Measurements from ENCODE around the gene RNF145.

RNF145 gene

DNA sequence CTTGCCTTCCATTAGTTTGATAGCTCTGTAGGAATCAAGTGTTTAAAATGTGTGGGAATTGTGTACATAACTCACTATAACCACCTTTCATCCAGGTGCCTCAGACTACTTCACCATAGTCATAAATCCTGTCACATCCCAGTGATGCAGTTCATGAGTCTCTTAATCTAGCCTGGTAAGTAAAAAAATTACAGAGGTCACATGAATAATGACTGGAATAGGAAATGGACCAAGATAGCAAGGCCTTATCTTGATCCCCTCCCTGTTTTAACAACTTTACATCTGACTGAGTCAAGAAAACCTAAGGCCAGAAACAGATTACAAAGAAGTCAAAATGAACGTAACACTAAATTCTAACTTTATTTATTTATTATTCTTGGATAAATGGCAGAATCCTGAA, 1.5 kb upstream of the RNF145 start:
- no peak for DNase-seq (ENCODE audit: extremely low read depth, low read depth)
- no peak for TF ChIP-seq CTCF (IDR thresholded peaks at IDR 0.05; ENCODE audit: low read depth, low read length)

GRCh38 chr5:159210210-159210661, 883 bp upstream of the RNF145 start:
- DNase-seq (ENCODE audit: extremely low read depth, low read depth) = no peak
- TF ChIP-seq CTCF (IDR thresholded peaks at IDR 0.05; ENCODE audit: low read depth, low read length) = no peak

DNA sequence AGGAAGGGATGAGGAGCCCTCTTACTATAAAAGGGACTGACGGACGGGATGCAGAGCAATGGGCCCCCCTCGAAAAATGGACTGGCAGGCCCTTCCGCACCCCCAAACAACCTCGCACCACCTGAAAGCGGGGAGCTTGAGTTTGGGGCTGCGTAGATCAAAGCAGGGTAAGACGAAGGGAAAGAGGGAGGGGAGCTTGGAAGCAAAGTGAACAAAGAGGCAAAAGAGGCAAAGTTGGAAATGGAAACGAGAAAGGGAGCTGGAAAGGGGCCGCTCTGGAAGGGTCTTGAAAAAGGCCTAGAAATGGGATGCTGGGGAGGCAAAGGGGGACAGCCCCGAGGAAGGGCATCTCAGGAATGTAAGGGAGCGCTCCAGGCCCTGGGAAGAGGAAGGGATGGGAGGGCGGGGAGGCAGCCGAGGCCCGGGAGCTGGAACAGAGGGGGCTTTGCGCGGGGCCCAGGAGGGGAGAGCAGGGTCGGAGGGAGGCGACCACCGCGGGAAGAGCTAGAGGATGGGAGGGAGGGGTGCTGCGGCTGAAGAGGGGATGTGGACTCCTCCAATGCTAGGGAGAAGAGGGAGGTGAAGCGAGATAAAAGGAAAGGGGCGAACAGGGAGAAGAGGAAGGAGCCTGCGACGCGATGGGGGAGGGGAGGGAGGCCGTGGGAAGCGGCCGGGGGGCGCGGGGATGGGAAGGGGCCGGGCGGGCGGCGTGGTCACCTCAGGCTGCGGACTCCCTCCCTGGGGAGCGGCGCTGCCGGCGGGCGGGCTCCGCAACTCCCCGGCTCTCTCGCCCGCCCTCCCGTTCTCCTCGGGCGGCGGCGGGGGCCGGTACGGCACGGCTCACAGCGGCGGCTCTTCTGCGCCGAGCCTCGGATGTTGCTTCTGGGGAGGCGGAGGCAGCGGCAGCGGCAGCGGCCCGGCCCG, 577 bp downstream of the RNF145 start:
- DNase-seq (ENCODE audit: extremely low read depth, low read depth) = no peak
- no peak for TF ChIP-seq CTCF (IDR thresholded peaks at IDR 0.05; ENCODE audit: low read depth, low read length)

DNA sequence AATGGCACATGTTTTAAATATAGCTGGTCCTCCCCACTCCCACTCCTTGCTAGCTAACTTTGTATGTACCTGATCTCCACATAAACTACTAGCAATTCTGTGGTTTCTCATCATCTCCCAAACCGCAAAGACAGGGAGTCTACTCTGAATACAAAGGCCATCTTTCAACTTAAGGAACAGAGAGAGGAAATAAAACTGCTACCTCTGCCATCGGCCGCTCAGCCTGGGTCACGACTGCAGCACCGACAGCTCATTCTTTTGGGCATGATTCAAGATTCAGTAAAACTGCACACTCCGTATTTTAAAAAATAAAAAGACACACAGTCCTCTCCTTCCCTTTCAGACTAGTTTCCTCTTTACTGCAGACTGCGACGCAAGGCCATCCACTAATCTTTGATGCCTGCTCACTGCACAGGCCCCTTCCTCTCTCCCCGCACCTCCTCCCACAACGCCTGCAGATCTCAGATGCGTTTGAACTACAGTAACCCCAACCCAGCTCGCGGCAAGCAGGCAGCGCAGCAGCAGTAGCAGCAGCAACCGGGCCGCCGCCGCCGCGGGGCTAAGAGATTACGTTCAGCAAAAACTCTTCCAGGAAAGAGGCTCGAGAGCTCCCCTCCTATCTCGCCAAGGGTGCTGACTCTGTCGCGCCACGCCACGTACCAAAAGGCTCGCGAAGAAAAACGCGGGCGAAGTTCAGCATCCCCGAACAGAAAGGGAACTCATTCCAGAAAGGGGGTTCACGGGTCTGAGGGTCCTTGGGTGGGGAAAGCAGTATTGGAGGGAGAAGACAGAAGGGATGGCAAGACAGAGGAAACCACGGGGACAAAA, 1.5 kb downstream of the RNF145 start:
- peak; percentile 22 for DNase-seq (ENCODE audit: extremely low read depth, low read depth)
- no peak for TF ChIP-seq CTCF (IDR thresholded peaks at IDR 0.05; ENCODE audit: low read depth, low read length)

DNA sequence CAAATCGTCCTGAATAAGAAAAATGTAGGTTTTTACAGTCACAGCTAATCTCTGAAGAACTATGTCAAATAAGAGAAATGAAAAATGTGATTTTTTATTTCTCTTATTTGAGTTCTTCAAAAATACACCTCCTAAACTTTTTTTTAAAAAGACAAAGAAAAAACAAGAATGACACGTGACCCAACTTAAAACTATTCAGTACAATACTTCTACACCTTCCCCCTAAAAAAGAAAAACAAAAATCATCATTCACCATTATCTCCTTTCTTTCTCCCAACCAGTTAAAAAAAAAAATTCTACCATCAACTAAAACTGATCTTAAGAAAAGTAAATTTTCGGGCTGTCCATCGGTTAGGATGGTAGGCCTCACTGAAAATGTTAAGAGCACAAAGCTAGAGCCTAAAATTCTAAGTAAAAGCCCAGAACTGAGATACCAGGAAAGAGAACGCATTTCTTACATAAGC, 2.1 kb downstream of the RNF145 start:
- DNase-seq (ENCODE audit: extremely low read depth, low read depth) = no peak
- TF ChIP-seq CTCF (IDR thresholded peaks at IDR 0.05; ENCODE audit: low read depth, low read length) = no peak

GRCh38 chr5:159206818-159207217, 2.5 kb downstream of the RNF145 start:
- no peak for TF ChIP-seq CTCF (IDR thresholded peaks at IDR 0.05; ENCODE audit: low read depth, low read length)
- no peak for DNase-seq (ENCODE audit: extremely low read depth, low read depth)

DNA sequence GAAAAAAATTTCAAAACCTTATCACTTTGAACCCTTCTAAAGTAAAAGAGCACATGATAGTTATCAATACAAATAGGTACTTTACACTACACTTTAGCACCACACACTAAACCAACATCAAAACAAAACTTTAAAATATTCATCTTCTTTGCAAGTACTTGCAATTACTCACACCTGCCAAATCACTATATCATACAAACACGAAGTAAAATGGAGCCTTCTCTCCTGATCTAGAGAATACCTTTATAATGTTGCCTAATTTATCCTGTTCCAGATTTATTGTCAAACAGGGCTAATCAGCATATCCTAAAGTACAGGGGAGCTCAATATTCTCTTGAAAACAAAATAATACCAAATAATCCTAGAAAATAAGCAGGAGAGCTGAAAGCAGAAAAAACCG, 3.0 kb downstream of the RNF145 start:
- no peak for TF ChIP-seq CTCF (IDR thresholded peaks at IDR 0.05; ENCODE audit: low read depth, low read length)
- DNase-seq (ENCODE audit: extremely low read depth, low read depth) = no peak

All from AG09319 (cell line).